ENCODE measurements around the gene APP.

APP gene

GRCh38 chr21:25898671-25899070 is 271.9 kb downstream of the APP start:
- no peak overlapping the region for H3K27ac ChIP-seq
- TF ChIP-seq CTCF (conservative IDR thresholded peaks at IDR 0.05): no peak

- TF ChIP-seq CTCF (conservative IDR thresholded peaks at IDR 0.05): no peak
- no peak overlapping the region for H3K27ac ChIP-seq
Measured at GRCh38 chr21:25897383-25897782, 273.2 kb downstream of the APP start.

- TF ChIP-seq CTCF (conservative IDR thresholded peaks at IDR 0.05): no peak
- H3K27ac ChIP-seq: no peak overlapping the region
Measured at GRCh38 chr21:25896501-25897056, 274.0 kb downstream of the APP start.

GRCh38 chr21:25895565-25896205 is 274.9 kb downstream of the APP start:
- TF ChIP-seq CTCF (conservative IDR thresholded peaks at IDR 0.05): peak; percentile 89
- H3K27ac ChIP-seq: no peak overlapping the region

GRCh38 chr21:25893191-25893590 is 277.4 kb downstream of the APP start:
- TF ChIP-seq CTCF (conservative IDR thresholded peaks at IDR 0.05): no peak
- no peak overlapping the region for H3K27ac ChIP-seq

- no peak overlapping the region for H3K27ac ChIP-seq
- TF ChIP-seq CTCF (conservative IDR thresholded peaks at IDR 0.05): no peak
Measured at GRCh38 chr21:25891596-25891995, 279.0 kb downstream of the APP start.

GRCh38 chr21:25890001-25890400 is 280.6 kb downstream of the APP start:
- no peak overlapping the region for H3K27ac ChIP-seq
- TF ChIP-seq CTCF (conservative IDR thresholded peaks at IDR 0.05): no peak

Data from VCaP (cell line).